NCI-H524 (cell line): ENCODE measurements around the gene KLHL13.

ENCODE experiments used
- DNase-seq, 2 experiments: peaks; one replicate each; lab custom pipeline; 2025; lab: John Stamatoyannopoulos, UW

Gene KLHL13

GRCh38 chrX:117851025-117851424, 265.6 kb downstream of the KLHL13 start:
- DNase-seq, result no peak
